Hepatocyte (in vitro differentiated cells): ENCODE measurements around the gene TGFBR3L. TPM values are rescaled to one million over a fixed set of nuclear protein-coding genes. Genes with fewer than 3 reads are reported as not detected.

Experiments
- DNase-seq: peaks from one replicate; pipeline ENCODE4 v3.0.0-alpha.2; 2016; ENCODE audit warnings: low spot score
- H2AFZ ChIP-seq: fragments of 200-600 bp; sonication (generic); 2 replicates; pipeline ENCODE4 v1.6.0; 2016; ENCODE audit warnings: antibody characterized with exemption, mild to moderate bottlenecking
- H3K27ac ChIP-seq: fragments of 200-600 bp; sonication (generic); 2 replicates; pipeline ENCODE4 v1.5.1; 2016; ENCODE audit warnings: mild to moderate bottlenecking
- H3K27me3 ChIP-seq: fragments of 200-600 bp; sonication (generic); 2 replicates; pipeline ENCODE4 v1.6.1; 2016
- H3K36me3 ChIP-seq: fragments of 200-600 bp; sonication (generic); replicated peaks from 2 replicates; pipeline ENCODE4 v1.5.1; 2016; ENCODE audit warnings: low read depth; ENCODE audit not compliant: insufficient read depth
- H3K4me1 ChIP-seq: fragments of 200-600 bp; sonication (generic); 2 replicates; pipeline ENCODE4 v1.5.1; 2016; ENCODE audit warnings: mild to moderate bottlenecking, moderate library complexity; ENCODE audit not compliant: insufficient read depth
- H3K4me2 ChIP-seq: fragments of 200-600 bp; sonication (generic); 2 replicates; pipeline ENCODE4 v1.6.0; 2016
- H3K4me3 ChIP-seq: fragments of 200-600 bp; sonication (generic); 2 replicates; pipeline ENCODE4 v1.5.1; 2016; ENCODE audit warnings: mild to moderate bottlenecking
- H3K79me2 ChIP-seq: fragments of 200-600 bp; sonication (generic); 2 replicates; pipeline ENCODE4 v1.6.0; 2017; ENCODE audit warnings: mild to moderate bottlenecking
- H3K9me2 ChIP-seq: fragments of 200-600 bp; sonication (generic); replicated peaks from 2 replicates; pipeline ENCODE4 v1.6.0; 2017; ENCODE audit warnings: mild to moderate bottlenecking; ENCODE audit not compliant: insufficient read depth
- H3K9me3 ChIP-seq: fragments of 200-600 bp; sonication (generic); 2 replicates; pipeline ENCODE4 v1.5.1; 2016; ENCODE audit warnings: low read depth, mild to moderate bottlenecking
- H4K20me1 ChIP-seq: fragments of 200-600 bp; sonication (generic); 2 replicates; pipeline ENCODE4 v1.6.0; 2016; ENCODE audit warnings: mild to moderate bottlenecking; ENCODE audit not compliant: insufficient read depth, poor library complexity, severe bottlenecking
- EZH2 ChIP-seq: fragments of 200-600 bp; sonication (generic); IDR thresholded peaks from 2 replicates; pipeline ENCODE4 v1.6.1; 2016; ENCODE audit warnings: antibody characterized with exemption, mild to moderate bottlenecking, borderline replicate concordance
- EZH2phosphoT487 ChIP-seq: fragments of 200-600 bp; sonication (generic); IDR thresholded peaks from one replicate; pipeline ENCODE4 v1.6.1; 2018; ENCODE audit warnings: antibody characterized with exemption, mild to moderate bottlenecking, low read depth, moderate library complexity; ENCODE audit not compliant: unreplicated experiment, severe bottlenecking
- WGBS: methylation state at CpG from one replicate; pipeline ENCODE4 v1.1.6; 2016; ENCODE audit warnings: low lambda C conversion rate; ENCODE audit errors: missing lambda C conversion rate; 5-methylcytosine and 5-hydroxymethylcytosine counted together
- polyA plus RNA-seq: library from polyadenylated mRNA; unstranded; fragments of >200 nt; fragmentation: Nextera tagmentation; extraction: Ambion mirVana; gene quantifications from 2 replicates; pipeline ENCODE4 v1.2.1, GENCODE V29; 2016
- total RNA-seq: library from RNA; depleted of rRNA; stranded (reverse); fragments of >200 nt; gene quantifications from 2 replicates; pipeline ENCODE4 v1.2.3, GENCODE V29; 2014
- TF ChIP-seq, protein P1 (sequence below): fragments of 200-600 bp; sonication (generic); IDR thresholded peaks from 2 replicates; pipeline ENCODE4 v1.5.1; 2016; ENCODE audit warnings: antibody characterized with exemption, mild to moderate bottlenecking; ENCODE audit not compliant: poor library complexity

Gene TGFBR3L
- total and polyA plus RNA-seq, 2 experiments from 2014 or later, result 8.5 TPM; not detected in 1

DNA sequence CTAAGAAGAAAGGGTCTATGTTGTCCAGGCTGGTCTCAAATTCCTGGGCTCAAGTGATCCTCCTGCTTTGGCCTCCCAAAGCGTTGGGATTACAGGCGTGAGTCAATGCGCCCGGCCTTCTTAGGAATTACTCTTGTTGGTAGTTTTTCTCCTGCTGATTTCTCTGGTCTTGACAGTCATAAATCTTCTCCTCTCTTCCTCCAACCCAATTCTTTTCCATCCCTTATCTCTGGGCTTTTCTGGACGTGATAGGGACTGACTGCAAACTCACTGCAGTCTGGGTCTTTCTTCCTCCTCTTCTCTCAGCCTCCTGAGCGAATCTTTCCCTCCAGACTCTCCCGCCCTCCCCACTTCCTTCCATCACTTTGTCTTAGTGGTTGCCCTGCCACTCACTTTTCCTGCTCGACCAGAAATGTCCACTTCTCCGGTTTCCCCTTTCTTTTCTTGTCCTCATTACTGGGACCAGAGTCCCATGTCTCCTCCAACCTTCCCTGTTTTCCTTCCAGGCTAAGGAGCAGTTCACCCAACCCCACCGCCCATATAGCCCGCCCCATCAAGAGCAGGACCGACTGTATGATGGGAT is 50.7 kb downstream of the TGFBR3L start:
- H3K79me2 ChIP-seq, result no peaks in the 10 kb centered on the region
- H3K27me3 ChIP-seq, result no peaks in the 10 kb centered on the region
- 85% methylated on average over 12 of the region's 12 CpGs for WGBS
- peaks cover 6% of the 10 kb centered on the region for H3K4me1 ChIP-seq
- H4K20me1 ChIP-seq, result no peaks in the 10 kb centered on the region
- no peaks in the 10 kb centered on the region for H3K36me3 ChIP-seq
- H3K9me2 ChIP-seq, result no peaks in the 10 kb centered on the region
- H2AFZ ChIP-seq, result no peak overlapping the region
- H3K4me2 ChIP-seq, result no peak overlapping the region
- TF ChIP-seq EZH2phosphoT487 (no peak), EZH2 (no peak)
- TF ChIP-seq, protein P1, sequence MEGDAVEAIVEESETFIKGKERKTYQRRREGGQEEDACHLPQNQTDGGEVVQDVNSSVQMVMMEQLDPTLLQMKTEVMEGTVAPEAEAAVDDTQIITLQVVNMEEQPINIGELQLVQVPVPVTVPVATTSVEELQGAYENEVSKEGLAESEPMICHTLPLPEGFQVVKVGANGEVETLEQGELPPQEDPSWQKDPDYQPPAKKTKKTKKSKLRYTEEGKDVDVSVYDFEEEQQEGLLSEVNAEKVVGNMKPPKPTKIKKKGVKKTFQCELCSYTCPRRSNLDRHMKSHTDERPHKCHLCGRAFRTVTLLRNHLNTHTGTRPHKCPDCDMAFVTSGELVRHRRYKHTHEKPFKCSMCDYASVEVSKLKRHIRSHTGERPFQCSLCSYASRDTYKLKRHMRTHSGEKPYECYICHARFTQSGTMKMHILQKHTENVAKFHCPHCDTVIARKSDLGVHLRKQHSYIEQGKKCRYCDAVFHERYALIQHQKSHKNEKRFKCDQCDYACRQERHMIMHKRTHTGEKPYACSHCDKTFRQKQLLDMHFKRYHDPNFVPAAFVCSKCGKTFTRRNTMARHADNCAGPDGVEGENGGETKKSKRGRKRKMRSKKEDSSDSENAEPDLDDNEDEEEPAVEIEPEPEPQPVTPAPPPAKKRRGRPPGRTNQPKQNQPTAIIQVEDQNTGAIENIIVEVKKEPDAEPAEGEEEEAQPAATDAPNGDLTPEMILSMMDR, result no peak
- H3K4me3 ChIP-seq, result no peak overlapping the region
- no peaks in the 10 kb centered on the region for H3K9me3 ChIP-seq
- no peak for DNase-seq
- H3K27ac ChIP-seq, result no peak overlapping the region

DNA sequence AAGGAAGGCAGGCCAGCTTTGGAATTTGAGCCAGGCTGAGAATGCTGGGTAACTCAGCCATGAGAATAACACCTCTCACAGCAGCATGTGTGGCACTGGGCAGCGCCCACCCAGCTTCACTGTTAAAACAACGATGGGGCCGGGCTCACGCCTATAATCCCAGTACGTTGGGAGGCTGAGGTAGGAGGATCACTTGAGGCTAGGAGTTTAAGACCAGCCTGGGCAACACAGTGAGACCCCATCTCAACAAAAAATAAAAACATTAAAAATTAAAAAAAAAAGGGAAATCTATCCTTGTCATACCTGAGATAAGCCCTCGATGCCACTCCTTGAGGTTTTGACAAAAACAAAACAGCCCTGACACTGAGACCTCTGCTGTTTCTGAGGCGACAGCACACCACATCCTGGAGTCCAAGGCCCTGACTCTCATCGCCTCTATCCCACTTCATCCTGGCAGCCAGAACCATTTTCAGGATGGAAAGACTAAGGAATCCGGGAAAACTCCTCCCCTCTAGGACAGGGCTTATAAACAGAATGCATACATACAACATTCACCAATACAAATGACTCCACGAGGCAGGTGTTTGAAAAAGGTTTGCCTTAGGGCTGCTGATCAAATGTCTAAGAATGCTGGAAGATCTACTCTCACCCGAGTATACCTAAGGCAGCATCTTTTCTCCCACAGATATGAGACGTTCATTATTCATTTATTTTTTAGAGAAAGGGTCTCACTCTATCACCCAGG is 51.5 kb downstream of the TGFBR3L start:
- no peak overlapping the region for H2AFZ ChIP-seq
- 93% methylated on average over 12 of the region's 12 CpGs for WGBS
- peaks cover 6% of the 10 kb centered on the region for H3K4me1 ChIP-seq
- H3K4me3 ChIP-seq, result no peak overlapping the region
- TF ChIP-seq EZH2 (no peak), EZH2phosphoT487 (no peak)
- TF ChIP-seq, protein P1, result no peak
- H3K36me3 ChIP-seq, result no peaks in the 10 kb centered on the region
- H3K4me2 ChIP-seq, result no peak overlapping the region
- no peaks in the 10 kb centered on the region for H3K27me3 ChIP-seq
- no peak for DNase-seq
- no peaks in the 10 kb centered on the region for H3K9me2 ChIP-seq
- H3K27ac ChIP-seq, result no peak overlapping the region
- H3K79me2 ChIP-seq, result no peaks in the 10 kb centered on the region
- no peaks in the 10 kb centered on the region for H3K9me3 ChIP-seq
- H4K20me1 ChIP-seq, result peaks cover 4% of the 10 kb centered on the region

DNA sequence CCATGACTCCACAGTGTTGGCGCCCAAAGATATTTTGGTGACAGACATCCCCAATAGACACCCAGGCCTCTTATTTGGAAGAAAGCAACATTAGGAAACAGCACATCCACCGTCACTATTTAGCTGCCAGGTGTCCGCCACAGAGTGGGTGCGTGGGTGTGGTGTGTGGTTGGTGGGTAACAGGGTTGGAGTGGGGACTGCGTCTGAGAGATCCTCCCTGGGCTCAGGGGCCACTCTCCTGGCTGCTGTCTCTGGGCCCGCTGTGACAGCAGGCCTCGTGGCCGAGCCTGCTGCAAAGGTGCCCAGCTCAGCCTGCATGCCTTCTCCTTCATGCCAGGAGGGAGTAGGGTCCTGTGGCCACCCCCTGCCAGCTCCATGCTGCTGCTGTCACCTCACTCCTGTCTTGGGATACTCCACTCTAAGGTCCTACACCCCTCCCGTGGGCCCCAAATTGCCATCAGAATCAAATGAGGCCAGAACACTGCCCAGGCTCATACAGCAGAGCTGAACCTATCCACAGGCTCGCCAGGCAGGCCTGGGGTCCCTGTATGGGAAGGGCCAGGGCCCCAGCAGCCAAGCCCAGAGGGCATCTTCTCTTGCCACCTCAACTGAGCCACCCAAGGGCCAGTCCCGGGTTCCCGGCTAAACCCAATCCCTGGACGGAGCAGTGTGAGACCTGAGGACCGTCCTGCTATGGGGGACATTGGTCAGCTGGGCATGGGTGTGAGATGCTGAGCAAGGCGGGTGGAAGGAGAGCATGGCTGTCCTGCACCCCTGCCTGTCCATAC is 53.6 kb downstream of the TGFBR3L start:
- WGBS, result 96% methylated on average over 15 of the region's 15 CpGs
- Histone ChIP-seq H3K27ac (no peak overlapping the region), H2AFZ (no peak overlapping the region), H3K4me1 (no peaks in the 10 kb centered on the region), H3K79me2 (no peaks in the 10 kb centered on the region), H3K9me3 (no peaks in the 10 kb centered on the region), H4K20me1 (peaks cover 4% of the 10 kb centered on the region), H3K4me2 (no peak overlapping the region), H3K27me3 (no peaks in the 10 kb centered on the region), H3K9me2 (no peaks in the 10 kb centered on the region), H3K4me3 (no peak overlapping the region), H3K36me3 (no peaks in the 10 kb centered on the region)
- no peak for TF ChIP-seq EZH2phosphoT487
- no peak for TF ChIP-seq EZH2
- TF ChIP-seq, protein P1, result no peak
- no peak for DNase-seq

Other genes with a start within 250 kb of the TGFBR3L start
- gene RETN, start 245.8 kb upstream of the TGFBR3L start, total RNA-seq, result not detected in 2 replicates
- 0.74 TPM in 1 of 2 replicates, not detected in the other for gene RETN, start 245.8 kb upstream of the TGFBR3L start, polyA plus RNA-seq
- not detected in 2 replicates for gene MCEMP1, start 237.7 kb upstream of the TGFBR3L start, total RNA-seq
- gene MCEMP1, start 237.7 kb upstream of the TGFBR3L start, polyA plus RNA-seq, result not detected in 2 replicates
- 64.6 and 80.4 TPM in 2 replicates for gene TRAPPC5, start 234.0 kb upstream of the TGFBR3L start, total RNA-seq
- 175 and 187 TPM in 2 replicates for gene TRAPPC5, start 234.0 kb upstream of the TGFBR3L start, polyA plus RNA-seq
- gene FCER2, start 212.7 kb upstream of the TGFBR3L start, total RNA-seq, result not detected in 2 replicates
- gene FCER2, start 212.7 kb upstream of the TGFBR3L start, polyA plus RNA-seq, result not detected in 2 replicates
- not detected in 2 replicates for gene CLEC4G, start 182.7 kb upstream of the TGFBR3L start, total RNA-seq
- not detected in 2 replicates for gene CLEC4G, start 182.7 kb upstream of the TGFBR3L start, polyA plus RNA-seq
- gene CD209, start 167.3 kb upstream of the TGFBR3L start, total RNA-seq, result not detected in 2 replicates
- not detected in 2 replicates for gene CD209, start 167.3 kb upstream of the TGFBR3L start, polyA plus RNA-seq
- 0.07 and 0.80 TPM in 2 replicates for gene CLEC4M, start 151.6 kb upstream of the TGFBR3L start, total RNA-seq
- not detected in 2 replicates for gene CLEC4M, start 151.6 kb upstream of the TGFBR3L start, polyA plus RNA-seq
- gene EVI5L, start 84.6 kb upstream of the TGFBR3L start, total RNA-seq, result 10.7 and 12.4 TPM in 2 replicates
- gene EVI5L, start 84.6 kb upstream of the TGFBR3L start, polyA plus RNA-seq, result 11.5 and 13.1 TPM in 2 replicates
- gene PRR36, start 40.4 kb upstream of the TGFBR3L start, total RNA-seq, result 0.40 and 1.00 TPM in 2 replicates
- gene PRR36, start 40.4 kb upstream of the TGFBR3L start, polyA plus RNA-seq, result 2.5 and 5.4 TPM in 2 replicates
- gene LRRC8E, start 26.3 kb upstream of the TGFBR3L start, total RNA-seq, result 1.8 and 4.5 TPM in 2 replicates
- 3.2 and 3.3 TPM in 2 replicates for gene LRRC8E, start 26.3 kb upstream of the TGFBR3L start, polyA plus RNA-seq
- 13.6 and 13.8 TPM in 2 replicates for gene MAP2K7, start 11.0 kb upstream of the TGFBR3L start, total RNA-seq
- gene MAP2K7, start 11.0 kb upstream of the TGFBR3L start, polyA plus RNA-seq, result 11.8 and 12.8 TPM in 2 replicates
- gene SNAPC2, start 5.5 kb downstream of the TGFBR3L start, total RNA-seq, result 6.5 and 11.8 TPM in 2 replicates
- 17.5 and 21.0 TPM in 2 replicates for gene SNAPC2, start 5.5 kb downstream of the TGFBR3L start, polyA plus RNA-seq
- 4.3 and 5.2 TPM in 2 replicates for gene CTXN1, start 11.3 kb downstream of the TGFBR3L start, total RNA-seq
- 13.5 and 14.5 TPM in 2 replicates for gene CTXN1, start 11.3 kb downstream of the TGFBR3L start, polyA plus RNA-seq
- 52.0 and 61.7 TPM in 2 replicates for gene TIMM44, start 28.8 kb downstream of the TGFBR3L start, total RNA-seq
- 40.7 and 54.9 TPM in 2 replicates for gene TIMM44, start 28.8 kb downstream of the TGFBR3L start, polyA plus RNA-seq
- 57.7 and 59.5 TPM in 2 replicates for gene ELAVL1, start 90.8 kb downstream of the TGFBR3L start, total RNA-seq
- gene ELAVL1, start 90.8 kb downstream of the TGFBR3L start, polyA plus RNA-seq, result 88.1 and 89.9 TPM in 2 replicates
- gene CCL25, start 137.9 kb downstream of the TGFBR3L start, total RNA-seq, result 1.2 TPM in 1 of 2 replicates, not detected in the other
- 2.1 TPM in 1 of 2 replicates, not detected in the other for gene CCL25, start 137.9 kb downstream of the TGFBR3L start, polyA plus RNA-seq
- 9.4 and 11.5 TPM in 2 replicates for gene FBN3, start 234.8 kb downstream of the TGFBR3L start, total RNA-seq
- 6.4 and 7.5 TPM in 2 replicates for gene FBN3, start 234.8 kb downstream of the TGFBR3L start, polyA plus RNA-seq